ENCODE data around the gene SPTB.

The SPTB gene

DNA sequence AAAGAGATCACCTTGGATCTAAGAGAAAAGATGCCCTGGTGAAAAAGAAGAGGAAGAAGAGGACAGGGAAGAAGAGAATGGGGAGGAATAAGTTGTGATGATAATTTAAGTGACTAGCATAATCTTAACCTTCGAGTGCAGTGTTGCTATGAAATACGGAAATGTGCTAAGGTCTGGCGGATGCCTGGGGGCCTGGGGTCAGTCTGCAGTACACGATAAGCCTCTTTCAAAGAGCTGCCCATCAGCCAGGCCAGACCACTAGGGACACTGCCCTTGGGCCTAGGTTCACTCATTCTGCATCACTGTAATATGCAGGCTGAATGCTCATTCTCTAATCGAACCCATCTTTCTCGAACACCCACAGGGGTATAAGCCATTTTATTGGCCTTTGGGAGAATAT is 92.1 kb downstream of the SPTB start:
- no peak for TF ChIP-seq ZNF274 (IDR thresholded peaks at IDR 0.05; ENCODE audit: low read depth, low read length)
- H3K4me3 ChIP-seq (ENCODE audit: low read length): no peak overlapping the region

DNA sequence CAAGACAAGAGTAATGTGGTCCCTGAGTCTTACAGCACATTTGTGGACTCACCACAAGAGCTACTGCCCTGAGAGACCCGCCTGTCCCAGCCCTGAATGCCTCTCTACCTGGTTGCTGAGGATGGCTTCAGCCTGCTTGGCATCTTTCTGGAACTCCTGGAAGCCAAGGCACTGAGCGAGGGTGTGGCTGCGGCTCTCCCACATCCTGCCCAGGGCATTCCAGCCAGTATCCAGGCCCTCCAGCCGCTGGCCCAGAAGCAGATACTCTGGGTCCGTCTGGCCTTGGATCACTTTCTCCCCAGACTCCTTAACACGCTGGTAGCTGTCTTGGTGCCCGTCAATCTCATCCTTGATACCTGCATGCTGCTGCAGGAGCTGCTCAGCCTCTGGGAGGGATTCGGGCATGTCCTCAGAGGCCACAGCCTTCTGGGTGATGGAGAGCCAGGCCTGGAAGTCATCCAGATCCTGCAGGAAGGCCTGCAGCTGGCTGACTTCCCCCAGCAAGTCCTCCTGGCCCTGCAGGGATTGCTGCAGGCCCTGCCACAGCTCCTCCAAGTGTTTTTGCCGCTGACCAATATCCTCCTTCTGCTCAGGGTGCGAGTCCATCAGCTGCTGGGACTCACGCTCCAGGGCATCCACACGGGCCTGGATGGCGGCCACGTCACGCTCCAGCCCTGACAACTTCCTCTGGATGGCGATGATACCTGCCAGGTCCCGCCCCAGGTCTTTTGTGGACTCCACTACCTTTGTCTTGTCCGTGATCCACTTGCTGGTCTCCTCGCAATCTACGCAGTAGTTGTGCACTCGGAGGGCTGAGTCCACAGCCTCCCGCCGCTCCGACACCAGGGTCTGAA is 93.2 kb downstream of the SPTB start:
- TF ChIP-seq ZNF274 (IDR thresholded peaks at IDR 0.05; ENCODE audit: low read depth, low read length): no peak

GRCh38 chr14:64784006-64784405 is 95.7 kb downstream of the SPTB start:
- no peak overlapping the region for H3K4me3 ChIP-seq (ENCODE audit: low read length)
- TF ChIP-seq ZNF274 (IDR thresholded peaks at IDR 0.05; ENCODE audit: low read depth, low read length): no peak

More for the DNA sequence above, 93.2 kb downstream of the SPTB start:
- no peak overlapping the region for H3K4me3 ChIP-seq (ENCODE audit: low read length)

DNA sequence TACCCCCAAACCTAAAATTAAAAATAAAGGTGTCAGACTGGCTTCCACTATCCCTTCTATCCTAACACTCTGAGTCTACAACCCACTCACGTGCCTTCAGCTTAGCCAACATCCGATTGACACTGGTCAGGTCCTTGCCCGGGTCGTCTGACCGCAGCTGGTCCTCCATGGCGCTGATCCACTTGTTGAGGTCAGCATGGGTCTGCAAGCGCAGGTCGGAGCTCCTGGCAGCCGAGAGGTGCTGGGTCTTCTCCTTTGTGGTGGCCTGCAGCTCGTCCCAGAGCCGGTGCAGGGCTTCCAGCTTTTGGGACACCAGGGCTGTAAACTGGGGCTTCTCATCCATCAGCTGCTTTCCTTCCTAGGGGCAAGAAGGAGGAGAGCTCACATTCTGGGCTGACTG is 97.5 kb downstream of the SPTB start:
- no peak overlapping the region for H3K4me3 ChIP-seq (ENCODE audit: low read length)
- no peak for TF ChIP-seq ZNF274 (IDR thresholded peaks at IDR 0.05; ENCODE audit: low read depth, low read length)

- no peak overlapping the region for H3K4me3 ChIP-seq (ENCODE audit: low read length)
- no peak for TF ChIP-seq ZNF274 (IDR thresholded peaks at IDR 0.05; ENCODE audit: low read depth, low read length)
Measured at GRCh38 chr14:64779472-64779871, 100.2 kb downstream of the SPTB start.

DNA sequence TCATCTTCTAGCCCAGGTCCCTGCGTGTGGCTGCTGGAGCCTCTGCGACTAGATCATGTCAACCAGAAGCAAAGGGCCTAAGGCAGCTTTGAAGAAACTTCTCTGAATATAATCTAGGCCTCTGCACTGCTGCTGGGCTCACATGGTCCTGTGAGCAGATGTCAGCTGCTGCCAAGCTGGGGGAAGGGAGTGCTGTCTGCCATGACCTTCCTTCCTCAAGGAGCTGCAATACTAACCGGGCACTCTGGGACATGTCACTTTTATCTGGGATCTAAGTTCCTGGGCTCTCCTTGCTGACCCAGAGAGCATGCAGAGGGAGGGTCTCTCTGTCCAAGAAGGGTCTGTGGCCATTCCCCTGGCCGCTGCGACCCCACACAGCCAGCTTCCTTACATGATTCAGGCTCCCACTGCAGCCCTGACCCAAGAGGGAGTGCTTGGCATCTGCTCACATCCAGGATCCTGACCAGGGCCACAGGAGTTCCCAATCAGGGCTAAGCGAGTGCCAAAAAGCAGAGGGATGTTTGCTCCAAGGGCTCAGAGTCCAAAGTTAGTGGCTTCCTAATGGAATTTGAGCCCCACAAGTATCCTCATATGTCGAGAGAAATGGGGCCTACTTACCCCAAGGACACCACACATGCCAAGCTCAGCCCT is 101.5 kb downstream of the SPTB start:
- TF ChIP-seq ZNF274 (IDR thresholded peaks at IDR 0.05; ENCODE audit: low read depth, low read length): no peak
- H3K4me3 ChIP-seq (ENCODE audit: low read length): no peak overlapping the region

GRCh38 chr14:64777461-64777860 is 102.2 kb downstream of the SPTB start:
- H3K4me3 ChIP-seq (ENCODE audit: low read length): no peak overlapping the region
- no peak for TF ChIP-seq ZNF274 (IDR thresholded peaks at IDR 0.05; ENCODE audit: low read depth, low read length)

GRCh38 chr14:64775081-64775777 is 104.5 kb downstream of the SPTB start:
- H3K4me3 ChIP-seq (ENCODE audit: low read length): no peak overlapping the region
- no peak for TF ChIP-seq ZNF274 (IDR thresholded peaks at IDR 0.05; ENCODE audit: low read depth, low read length)

DNA sequence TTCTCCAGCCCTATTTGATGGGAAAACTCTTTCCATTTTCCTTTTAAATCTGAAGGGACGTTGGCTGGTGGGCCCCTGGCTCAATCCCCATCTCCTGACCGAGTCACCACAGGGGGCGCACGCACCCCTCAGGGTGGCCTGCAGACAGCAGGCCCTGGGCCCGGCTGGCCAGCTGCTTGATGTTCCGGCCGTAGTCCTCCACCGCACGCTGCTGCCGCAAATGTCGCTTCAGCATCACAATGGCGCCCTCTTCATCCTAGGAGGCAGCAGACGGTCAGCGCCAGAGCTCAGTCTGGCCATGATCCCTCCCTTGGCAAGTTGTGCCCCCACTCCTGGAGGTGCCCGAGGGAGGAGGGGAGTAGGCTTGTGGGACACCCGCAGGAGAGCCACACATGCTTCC is 105.4 kb downstream of the SPTB start:
- H3K4me3 ChIP-seq (ENCODE audit: low read length): no peak overlapping the region
- TF ChIP-seq ZNF274 (IDR thresholded peaks at IDR 0.05; ENCODE audit: low read depth, low read length): no peak

DNA sequence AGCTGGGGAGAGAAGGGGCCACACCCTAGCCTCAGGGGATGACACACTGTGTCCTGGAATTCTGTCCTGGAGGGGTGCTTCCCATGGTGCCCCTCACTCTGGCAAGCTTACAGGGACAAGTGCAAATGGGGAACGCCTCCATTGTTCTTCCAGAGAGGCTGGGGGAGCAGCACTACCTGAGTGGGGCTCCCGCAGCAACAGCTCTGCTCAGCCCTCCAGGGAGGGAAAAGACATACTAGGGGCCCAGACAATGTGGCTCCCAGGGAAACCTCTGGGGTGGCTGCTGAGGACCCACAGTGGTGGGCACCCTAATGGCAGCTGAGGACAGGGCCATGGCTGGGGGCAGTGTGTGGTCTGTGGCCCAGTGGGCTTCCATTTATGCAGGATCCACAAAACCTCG is 106.1 kb downstream of the SPTB start:
- TF ChIP-seq ZNF274 (IDR thresholded peaks at IDR 0.05; ENCODE audit: low read depth, low read length): no peak
- H3K4me3 ChIP-seq (ENCODE audit: low read length): no peak overlapping the region

- no peak overlapping the region for H3K4me3 ChIP-seq (ENCODE audit: low read length)
- TF ChIP-seq ZNF274 (IDR thresholded peaks at IDR 0.05; ENCODE audit: low read depth, low read length): no peak
Measured at GRCh38 chr14:64773046-64773445, 106.7 kb downstream of the SPTB start.

GRCh38 chr14:64772397-64772950 is 107.2 kb downstream of the SPTB start:
- no peak overlapping the region for H3K4me3 ChIP-seq (ENCODE audit: low read length)
- no peak for TF ChIP-seq ZNF274 (IDR thresholded peaks at IDR 0.05; ENCODE audit: low read depth, low read length)

- no peak for TF ChIP-seq ZNF274 (IDR thresholded peaks at IDR 0.05; ENCODE audit: low read depth, low read length)
- H3K4me3 ChIP-seq (ENCODE audit: low read length): no peak overlapping the region
Measured at GRCh38 chr14:64771161-64771560, 108.5 kb downstream of the SPTB start.

- no peak for TF ChIP-seq ZNF274 (IDR thresholded peaks at IDR 0.05; ENCODE audit: low read depth, low read length)
Measured at GRCh38 chr14:64770751-64771150, 109.0 kb downstream of the SPTB start.

More at GRCh38 chr14:64770751-64771150, 109.0 kb downstream of the SPTB start:
- no peak overlapping the region for H3K4me3 ChIP-seq (ENCODE audit: low read length)
